ENCODE measurements around the gene SYPL1. TPM values are rescaled to one million over a fixed set of nuclear protein-coding genes. Genes with fewer than 3 reads are reported as not detected.

SYPL1 gene
- total RNA-seq, 1 experiment from 2014 or later = 39.2 TPM

DNA sequence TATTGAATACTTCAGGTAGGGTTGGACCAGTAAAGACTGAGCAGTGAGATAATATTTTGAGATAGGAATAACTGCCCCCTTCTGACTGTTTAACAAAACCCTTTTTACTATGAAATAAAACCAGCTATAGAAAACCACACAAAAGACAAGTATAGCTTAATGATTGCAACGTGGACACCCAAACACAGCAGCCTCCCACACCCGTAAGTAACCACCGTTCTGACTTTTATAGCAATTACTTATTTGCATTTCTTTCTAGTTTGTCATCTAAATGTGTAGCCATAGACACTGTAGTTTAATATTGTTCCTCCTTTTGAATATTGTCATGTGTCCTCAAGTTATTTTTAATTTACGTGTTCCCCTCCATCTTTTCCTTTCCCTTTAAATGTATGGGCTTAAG is 42.9 kb upstream of the SYPL1 start:
- no CpG with 5 or more reads among the region's 4 CpGs for WGBS (ENCODE audit: extremely low coverage, insufficient read length, low lambda C conversion rate)
- no peak overlapping the region for H3K4me2 ChIP-seq (ENCODE audit: insufficient read depth, insufficient read length, low read length)

More for the DNA sequence above, 42.9 kb upstream of the SYPL1 start:
- Histone ChIP-seq H4K91ac (ENCODE audit: insufficient read length, low read depth, low read length) (no peak overlapping the region), H3K9ac (ENCODE audit: extremely low read depth, insufficient read length, low read length) (no peak overlapping the region), H2BK15ac (ENCODE audit: low read depth, low read length) (no peak overlapping the region), H4K20me1 (ENCODE audit: control insufficient read depth, insufficient read depth, insufficient read length) (no peaks in the 10 kb centered on the region), H4K5ac (ENCODE audit: insufficient read length, low read depth, low read length) (no peak overlapping the region), H3K27me3 (ENCODE audit: insufficient read depth, low read length) (no peaks in the 10 kb centered on the region), H2AFZ (ENCODE audit: low read length) (no peak overlapping the region), H3K23ac (ENCODE audit: insufficient read length, low read depth, low read length) (no peak overlapping the region), H2BK20ac (ENCODE audit: low read depth, low read length, poor library complexity, severe bottlenecking) (no peak overlapping the region), H2BK120ac (ENCODE audit: low read depth, low read length, poor library complexity, severe bottlenecking) (no peak overlapping the region), H3K23me2 (ENCODE audit: insufficient read length, low read depth, low read length, poor library complexity, severe bottlenecking) (no peaks in the 10 kb centered on the region), H3K79me1 (ENCODE audit: insufficient read depth, low read depth, low read length, poor library complexity, severe bottlenecking) (no peaks in the 10 kb centered on the region), H3K18ac (ENCODE audit: insufficient read length, low read depth, low read length) (no peak overlapping the region), H3T11ph (ENCODE audit: low read length) (no peak overlapping the region), H2BK12ac (ENCODE audit: insufficient read length, low read depth, low read length) (no peak overlapping the region), H3K27ac (ENCODE audit: insufficient read length, low read depth, low read length) (no peak overlapping the region), H3K9me3 (ENCODE audit: control insufficient read depth, low read depth, low read length) (no peaks in the 10 kb centered on the region), H2BK5ac (ENCODE audit: insufficient read length, low read length) (no peak overlapping the region), H3K4me1 (ENCODE audit: insufficient read depth, low read length) (peaks cover 2% of the 10 kb centered on the region; the same call in 1 of the 2 replicates), H3K56ac (ENCODE audit: insufficient read length, low read depth, low read length) (no peak overlapping the region), H3K4ac (ENCODE audit: low read depth, low read length) (no peak overlapping the region), H2AK5ac (ENCODE audit: insufficient read length, low read length) (no peak overlapping the region), H3K14ac (ENCODE audit: insufficient read depth, low read length) (no peak overlapping the region), H4K8ac (replicated peaks; ENCODE audit: insufficient read length, low read depth, low read length) (no peak overlapping the region), H3K79me2 (ENCODE audit: insufficient read depth, low read length) (no peaks in the 10 kb centered on the region)
- no peak overlapping the region for H3K27ac Mint-ChIP-seq
- DNase-seq = no peak
- H3K27me3 Mint-ChIP-seq (ENCODE audit: low read depth) = no peaks in the 10 kb centered on the region; the same call in none of the 2 replicates
- H3K9me3 Mint-ChIP-seq = peaks cover 0 to 4% of the 10 kb centered on the region in 2 experiments; a peak in 1 of 5 replicates
- H3K4me3 Mint-ChIP-seq = no peak overlapping the region
- H3K36me3 Mint-ChIP-seq (ENCODE audit: insufficient read depth in 1 of 3, low read depth in 3 of 3) = peaks cover 0 to 5% (median 0%) of the 10 kb centered on the region in 3 experiments; a peak in 2 of 7 replicates
- TF ChIP-seq, protein P1, sequence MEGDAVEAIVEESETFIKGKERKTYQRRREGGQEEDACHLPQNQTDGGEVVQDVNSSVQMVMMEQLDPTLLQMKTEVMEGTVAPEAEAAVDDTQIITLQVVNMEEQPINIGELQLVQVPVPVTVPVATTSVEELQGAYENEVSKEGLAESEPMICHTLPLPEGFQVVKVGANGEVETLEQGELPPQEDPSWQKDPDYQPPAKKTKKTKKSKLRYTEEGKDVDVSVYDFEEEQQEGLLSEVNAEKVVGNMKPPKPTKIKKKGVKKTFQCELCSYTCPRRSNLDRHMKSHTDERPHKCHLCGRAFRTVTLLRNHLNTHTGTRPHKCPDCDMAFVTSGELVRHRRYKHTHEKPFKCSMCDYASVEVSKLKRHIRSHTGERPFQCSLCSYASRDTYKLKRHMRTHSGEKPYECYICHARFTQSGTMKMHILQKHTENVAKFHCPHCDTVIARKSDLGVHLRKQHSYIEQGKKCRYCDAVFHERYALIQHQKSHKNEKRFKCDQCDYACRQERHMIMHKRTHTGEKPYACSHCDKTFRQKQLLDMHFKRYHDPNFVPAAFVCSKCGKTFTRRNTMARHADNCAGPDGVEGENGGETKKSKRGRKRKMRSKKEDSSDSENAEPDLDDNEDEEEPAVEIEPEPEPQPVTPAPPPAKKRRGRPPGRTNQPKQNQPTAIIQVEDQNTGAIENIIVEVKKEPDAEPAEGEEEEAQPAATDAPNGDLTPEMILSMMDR (conservative IDR thresholded peaks at IDR 0.05) = no peak
- peaks cover 3 to 4% of the 10 kb centered on the region in 2 experiments for H3K4me1 Mint-ChIP-seq

Measured in H9 (cell line).